ENCODE data around the gene PCDHGA11. TPM values are rescaled to one million over a fixed set of nuclear protein-coding genes. Genes with fewer than 3 reads are reported as not detected.

The PCDHGA11 gene
- 0.87 TPM for polyA plus RNA-seq (2012; ENCODE audit: insufficient read length, low read depth)

DNA sequence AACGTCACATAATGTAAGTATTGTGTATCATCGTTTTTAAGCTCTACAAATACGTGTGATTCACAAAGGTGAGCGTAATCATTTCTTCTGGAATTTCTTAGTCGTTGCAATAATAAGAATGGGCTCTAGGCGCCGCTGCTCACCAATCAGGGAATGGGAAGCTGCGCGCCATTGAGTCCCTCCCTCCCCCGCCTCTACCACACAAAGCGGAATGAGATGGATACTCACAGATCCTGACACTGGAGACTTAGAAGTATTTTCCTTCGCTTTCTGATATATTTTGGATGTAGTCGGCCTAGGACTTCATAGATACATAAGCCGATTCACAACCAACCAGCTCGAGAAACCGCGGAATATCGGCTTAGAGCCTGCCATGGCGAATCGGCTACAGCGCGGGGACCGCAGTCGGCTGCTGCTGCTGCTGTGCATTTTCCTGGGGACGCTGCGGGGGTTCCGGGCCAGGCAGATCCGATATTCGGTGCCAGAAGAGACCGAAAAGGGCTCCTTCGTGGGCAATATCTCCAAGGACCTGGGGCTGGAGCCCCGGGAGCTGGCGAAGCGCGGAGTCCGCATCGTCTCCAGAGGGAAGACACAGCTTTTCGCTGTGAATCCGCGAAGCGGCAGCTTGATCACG is at the start of gene PCDHGA11:
Gene PCDHGA11, plus strand, starts transcription at position 197 of the 634 bp plus-strand sequence. Its CDS starts 177 bp downstream, at position 374.
- TF ChIP-seq REST (IDR thresholded peaks at IDR 0.05; ENCODE audit: insufficient read depth in 1 of 2, low read depth in 2 of 2, low read length in 2 of 2) = no peak
- no peak for TF ChIP-seq SIN3A (IDR thresholded peaks at IDR 0.05; ENCODE audit: borderline replicate concordance, insufficient read depth, low read length)
- TF ChIP-seq TAF1 (IDR thresholded peaks at IDR 0.05; ENCODE audit: borderline replicate concordance, insufficient read depth, low read length) = no peak
- TF ChIP-seq POLR2AphosphoS5 (IDR thresholded peaks at IDR 0.05; ENCODE audit: low read depth, low read length) = no peak
- TF ChIP-seq FOXP2 (optimal IDR thresholded peaks at IDR 0.05; ENCODE audit: borderline replicate concordance, extremely low read depth, extremely low read length, insufficient read depth) = no peak

DNA sequence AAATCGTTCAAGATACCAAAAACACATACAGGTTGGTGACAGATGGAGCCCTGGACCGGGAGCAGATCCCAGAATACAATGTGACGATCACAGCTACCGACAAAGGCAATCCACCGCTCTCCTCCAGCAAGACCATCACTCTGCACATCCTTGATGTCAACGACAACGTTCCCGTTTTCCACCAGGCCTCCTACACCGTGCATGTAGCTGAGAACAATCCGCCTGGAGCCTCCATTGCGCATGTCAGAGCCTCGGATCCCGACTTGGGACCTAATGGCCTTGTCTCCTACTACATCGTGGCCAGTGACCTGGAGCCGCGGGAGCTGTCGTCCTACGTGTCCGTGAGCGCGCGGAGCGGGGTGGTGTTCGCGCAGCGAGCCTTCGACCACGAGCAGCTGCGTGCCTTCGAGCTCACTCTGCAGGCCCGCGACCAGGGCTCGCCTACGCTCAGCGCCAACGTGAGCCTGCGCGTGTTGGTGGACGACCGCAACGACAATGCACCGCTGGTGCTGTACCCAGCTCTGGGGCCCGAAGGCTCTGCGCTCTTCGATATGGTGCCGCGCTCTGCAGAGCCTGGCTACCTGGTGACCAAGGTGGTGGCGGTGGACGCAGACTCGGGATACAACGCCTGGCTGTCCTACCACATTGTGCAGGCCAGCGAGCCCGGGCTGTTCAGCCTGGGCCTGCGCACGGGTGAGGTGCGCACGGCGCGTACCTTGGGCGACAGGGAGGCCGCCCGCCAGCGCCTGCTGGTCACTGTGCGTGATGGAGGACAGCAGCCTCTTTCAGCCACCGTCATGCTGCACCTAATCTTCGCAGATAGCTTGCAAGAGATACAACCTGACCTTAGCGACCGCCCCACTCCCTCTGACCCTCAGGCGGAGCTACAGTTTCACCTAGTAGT is 49.0 kb upstream of the PCDHGA11 start:
- TF ChIP-seq FOXP2 (optimal IDR thresholded peaks at IDR 0.05; ENCODE audit: borderline replicate concordance, extremely low read depth, extremely low read length, insufficient read depth) = no peak
- TF ChIP-seq POLR2AphosphoS5 (IDR thresholded peaks at IDR 0.05; ENCODE audit: low read depth, low read length) = no peak
- no peak for TF ChIP-seq REST (IDR thresholded peaks at IDR 0.05; ENCODE audit: insufficient read depth in 1 of 2, low read depth in 2 of 2, low read length in 2 of 2)
- no peak for TF ChIP-seq SIN3A (IDR thresholded peaks at IDR 0.05; ENCODE audit: borderline replicate concordance, insufficient read depth, low read length)
- no peak for TF ChIP-seq TAF1 (IDR thresholded peaks at IDR 0.05; ENCODE audit: borderline replicate concordance, insufficient read depth, low read length)

- no peak for TF ChIP-seq FOXP2 (optimal IDR thresholded peaks at IDR 0.05; ENCODE audit: borderline replicate concordance, extremely low read depth, extremely low read length, insufficient read depth)
- no peak for TF ChIP-seq REST (IDR thresholded peaks at IDR 0.05; ENCODE audit: insufficient read depth in 1 of 2, low read depth in 2 of 2, low read length in 2 of 2)
- TF ChIP-seq SIN3A (IDR thresholded peaks at IDR 0.05; ENCODE audit: borderline replicate concordance, insufficient read depth, low read length) = no peak
- TF ChIP-seq TAF1 (IDR thresholded peaks at IDR 0.05; ENCODE audit: borderline replicate concordance, insufficient read depth, low read length) = no peak
- TF ChIP-seq POLR2AphosphoS5 (IDR thresholded peaks at IDR 0.05; ENCODE audit: low read depth, low read length) = no peak
These were observed 47.1 kb upstream of the PCDHGA11 start, which contains the start of gene PCDHGA6 for GRCh38 chr5:141373673-141374317. PCDHGA6 (plus strand) TSS chr5:141373891; CDS start chr5:141374084, 193 bp downstream.

DNA sequence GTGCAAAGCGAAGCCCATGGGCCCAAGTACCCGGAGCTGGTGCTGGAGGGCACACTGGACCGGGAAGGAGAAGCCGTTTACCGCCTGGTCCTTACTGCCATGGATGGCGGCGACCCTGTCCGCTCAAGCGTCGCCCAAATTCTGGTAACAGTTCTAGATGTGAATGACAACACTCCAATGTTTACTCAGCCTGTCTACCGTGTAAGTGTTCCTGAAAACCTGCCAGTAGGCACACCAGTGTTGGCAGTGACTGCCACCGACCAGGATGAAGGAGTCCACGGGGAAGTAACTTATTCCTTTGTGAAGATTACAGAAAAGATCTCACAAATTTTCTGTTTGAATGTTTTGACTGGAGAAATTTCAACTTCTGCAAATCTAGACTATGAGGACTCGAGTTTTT is 46.2 kb upstream of the PCDHGA11 start:
- TF ChIP-seq SIN3A (IDR thresholded peaks at IDR 0.05; ENCODE audit: borderline replicate concordance, insufficient read depth, low read length) (no peak), POLR2AphosphoS5 (IDR thresholded peaks at IDR 0.05; ENCODE audit: low read depth, low read length) (no peak), FOXP2 (optimal IDR thresholded peaks at IDR 0.05; ENCODE audit: borderline replicate concordance, extremely low read depth, extremely low read length, insufficient read depth) (no peak), REST (IDR thresholded peaks at IDR 0.05; ENCODE audit: insufficient read depth in 1 of 2, low read depth in 2 of 2, low read length in 2 of 2) (no peak), TAF1 (IDR thresholded peaks at IDR 0.05; ENCODE audit: borderline replicate concordance, insufficient read depth, low read length) (no peak)

Measured in PFSK-1 (cell line).